Fibroblast of gingiva (primary cell): ENCODE data around the gene KCTD14.
A peak's percentile ranks its signal among the peaks of the same experiment; 100 is the strongest.
"Not testable (repeated sequence)": the region's sequence is repeated elsewhere in the genome, so short reads cannot be mapped to it uniquely, and the experiment has no call there.

Source experiments
- DNase-seq: peaks from one replicate; pipeline ENCODE4 v3.0.0-alpha.2; 2011; ENCODE audit warnings: low read depth

Gene KCTD14

GRCh38 chr11:78022397-78023396 is at the start of gene KCTD14:
TSS of gene KCTD14 (minus strand) at chr11:78023276. CDS start at chr11:78023249, 27 bp downstream.
- DNase-seq: no peak

- DNase-seq: no peak
These were observed 49.4 kb upstream of the KCTD14 start for GRCh38 chr11:78072455-78072854.

- no peak for DNase-seq
These were observed 48.6 kb upstream of the KCTD14 start for GRCh38 chr11:78071717-78072116.

DNA sequence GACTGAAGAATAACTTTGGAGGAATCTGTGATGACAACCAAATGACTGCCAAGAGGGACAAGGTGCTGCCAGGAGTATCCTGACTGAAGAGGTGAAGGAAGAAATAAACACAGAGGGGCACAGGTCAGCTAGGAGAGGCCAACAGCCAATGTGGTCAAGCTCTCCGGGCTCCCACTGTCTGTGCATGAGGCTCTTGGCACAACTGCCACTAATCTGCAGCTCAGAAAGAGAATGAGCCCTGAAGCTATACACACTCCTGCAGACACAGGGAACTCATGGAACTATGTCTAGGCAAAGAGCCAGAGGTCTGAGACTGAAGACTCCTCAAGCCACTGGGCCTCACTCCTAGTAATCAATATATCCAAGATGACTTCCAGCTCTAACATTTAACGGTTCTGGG is 47.5 kb upstream of the KCTD14 start:
- no peak for DNase-seq

DNA sequence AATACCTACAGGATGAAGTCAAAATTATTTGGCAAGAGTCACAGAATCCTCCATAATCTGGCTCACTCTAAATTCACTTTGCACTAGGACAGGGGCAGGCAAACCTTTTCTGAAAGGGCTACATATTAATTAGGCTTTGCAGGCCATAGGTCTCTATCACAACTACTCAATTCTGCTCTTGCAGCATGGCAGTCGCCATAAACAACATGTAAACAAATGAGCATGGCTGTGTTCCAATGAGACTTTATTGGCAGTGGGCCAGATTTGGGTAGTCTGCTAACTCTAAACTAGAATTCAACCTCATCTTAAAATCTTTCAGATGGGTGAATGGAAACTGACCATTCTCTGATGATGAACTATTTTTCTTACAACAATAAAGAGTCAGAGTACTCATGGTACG is 46.4 kb upstream of the KCTD14 start:
- peak; percentile 13 for DNase-seq

GRCh38 chr11:78067704-78068103 is 44.6 kb upstream of the KCTD14 start:
- DNase-seq: no peak

DNA sequence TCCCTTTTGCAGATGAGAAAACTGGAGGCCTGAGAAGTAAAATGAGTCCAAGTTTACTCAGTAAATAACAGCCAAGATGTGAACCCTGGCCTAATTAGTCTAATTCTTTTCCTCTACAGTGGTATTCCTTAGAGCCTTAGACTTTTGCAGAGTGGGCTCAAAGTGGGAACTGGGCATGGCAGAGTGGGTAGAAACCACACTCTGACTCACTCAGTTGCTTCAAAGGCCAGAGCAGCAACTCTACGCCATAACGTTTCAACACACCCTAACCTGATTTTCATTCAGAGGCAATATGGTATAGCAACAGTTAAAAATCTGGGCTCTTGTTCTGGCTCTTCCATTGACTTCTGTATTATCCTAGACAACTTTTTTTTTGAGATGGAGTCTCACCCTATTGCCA is 43.4 kb upstream of the KCTD14 start:
- DNase-seq: no peak

- no peak for DNase-seq
These were observed 42.1 kb upstream of the KCTD14 start for GRCh38 chr11:78065203-78065602.

GRCh38 chr11:78063440-78064181 is 40.5 kb upstream of the KCTD14 start, which contains the start of gene THRSP:
TSS of gene THRSP (plus strand) at chr11:78063861. CDS start at chr11:78063882, 21 bp downstream.
- peak; percentile 40 for DNase-seq

DNA sequence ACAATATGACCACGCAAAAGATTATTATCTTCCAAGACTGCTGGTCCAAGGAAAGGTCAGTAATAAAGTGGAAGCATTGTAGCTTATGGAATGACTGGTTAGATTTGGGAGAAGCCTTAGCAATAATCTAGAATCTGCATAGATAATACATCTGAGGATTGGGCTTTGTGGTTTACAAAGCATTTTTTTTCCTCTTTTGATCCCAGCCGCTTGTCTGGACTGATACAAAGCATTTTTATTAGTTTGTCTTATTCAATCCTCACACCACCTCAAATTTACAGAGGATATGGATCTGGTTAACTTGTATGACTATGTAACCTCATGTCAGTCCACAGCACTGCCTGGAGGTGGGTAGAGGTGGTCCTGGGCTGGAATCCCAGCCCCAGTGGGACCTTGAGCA is 39.6 kb upstream of the KCTD14 start:
- no peak for DNase-seq

DNA sequence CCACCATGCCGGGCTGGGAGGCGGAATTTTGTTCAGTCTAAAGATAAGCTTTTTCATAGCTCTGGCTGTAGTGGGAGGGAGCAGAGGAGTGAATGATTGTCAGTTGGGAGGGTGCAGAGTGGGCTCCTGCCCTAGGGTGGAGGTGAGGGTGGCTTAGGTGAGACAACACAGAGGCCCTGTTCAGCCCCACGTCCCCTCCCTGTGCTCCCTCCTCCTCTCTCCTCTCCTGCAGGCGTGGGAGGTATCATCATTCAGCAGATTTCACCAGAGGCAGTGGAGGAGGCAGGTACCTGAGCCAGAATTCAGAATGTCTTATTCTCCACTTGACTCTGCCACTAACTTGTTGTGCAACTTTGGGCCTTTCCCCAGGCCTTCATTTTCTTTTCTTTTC is 38.8 kb upstream of the KCTD14 start:
- no peak for DNase-seq

GRCh38 chr11:78061088-78061920 is 38.2 kb upstream of the KCTD14 start:
- DNase-seq: peak; percentile 52

GRCh38 chr11:78060533-78060932 is 37.5 kb upstream of the KCTD14 start:
- DNase-seq: no peak

DNA sequence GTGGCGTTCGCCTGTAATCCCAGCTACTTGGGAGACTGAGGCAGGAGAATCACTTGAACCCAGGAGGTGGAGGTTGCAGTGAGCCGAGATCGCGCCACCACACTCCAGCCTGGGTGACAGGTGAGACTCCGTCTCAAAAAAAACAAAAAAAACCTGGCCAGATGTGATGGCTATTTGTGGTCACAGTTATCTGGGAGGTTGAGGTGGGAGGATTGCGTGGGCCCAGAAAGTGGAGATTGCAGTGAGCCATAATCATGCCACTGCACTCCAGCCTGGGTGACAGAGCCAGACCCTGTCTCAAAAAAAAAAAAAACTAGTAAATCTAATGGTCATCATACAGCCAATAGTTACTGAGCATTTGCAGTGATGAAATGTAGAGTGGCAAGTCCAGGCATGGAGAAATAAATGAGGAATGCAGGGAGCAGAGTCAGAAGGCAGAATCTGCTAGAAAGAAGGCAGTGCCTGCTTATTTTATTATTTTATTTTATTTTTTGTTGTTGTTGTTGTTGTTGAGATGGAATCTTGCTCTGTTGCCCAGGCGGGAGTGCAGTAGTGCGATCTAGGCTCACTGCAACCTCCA is 36.8 kb upstream of the KCTD14 start:
- DNase-seq: not testable (repeated sequence)

GRCh38 chr11:78057462-78058055 is 34.5 kb upstream of the KCTD14 start:
- no peak for DNase-seq

DNA sequence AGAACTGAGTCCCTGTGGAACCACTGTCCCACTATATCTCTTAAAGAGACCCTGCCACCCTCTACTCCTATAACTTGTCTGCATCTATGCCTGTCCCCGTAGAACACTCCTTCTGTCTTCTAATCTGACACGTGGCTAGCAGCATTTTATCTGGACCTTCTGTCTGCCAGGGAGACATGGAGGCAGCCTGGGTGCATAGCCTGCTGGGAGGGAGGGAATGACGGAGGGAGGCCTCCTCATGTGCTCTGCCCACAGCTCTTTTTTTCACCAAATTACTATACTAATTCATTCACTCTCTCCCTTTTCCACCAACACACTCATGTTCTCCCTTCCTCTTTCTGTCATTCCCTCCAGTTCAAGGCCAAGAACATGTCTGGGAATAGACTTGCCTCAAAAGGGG is 33.0 kb upstream of the KCTD14 start:
- no peak for DNase-seq

DNA sequence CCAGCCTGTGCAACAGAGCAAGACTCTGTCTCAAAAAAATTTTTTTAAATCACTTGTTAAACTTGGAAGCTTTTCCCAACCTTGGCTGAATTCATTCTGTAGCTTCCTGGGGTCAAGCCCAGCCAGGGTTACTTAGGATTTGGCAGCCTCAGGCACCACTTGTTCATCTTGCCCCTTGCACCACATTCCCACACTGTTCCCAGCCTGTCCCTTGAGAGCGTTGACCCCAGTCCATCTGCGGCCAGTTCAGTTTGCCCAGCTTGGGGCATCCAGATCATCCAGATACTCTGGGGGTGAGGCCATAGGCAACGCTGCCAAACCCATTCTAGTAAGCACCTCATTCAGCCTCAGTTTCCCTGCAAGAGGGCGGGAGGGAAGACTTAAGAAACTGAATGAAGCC is 31.9 kb upstream of the KCTD14 start:
- DNase-seq: no peak

GRCh38 chr11:78050964-78051831 is 28.1 kb upstream of the KCTD14 start:
- DNase-seq: peak; percentile 52

- DNase-seq: no peak
These were observed 26.3 kb upstream of the KCTD14 start for GRCh38 chr11:78049348-78049747.

DNA sequence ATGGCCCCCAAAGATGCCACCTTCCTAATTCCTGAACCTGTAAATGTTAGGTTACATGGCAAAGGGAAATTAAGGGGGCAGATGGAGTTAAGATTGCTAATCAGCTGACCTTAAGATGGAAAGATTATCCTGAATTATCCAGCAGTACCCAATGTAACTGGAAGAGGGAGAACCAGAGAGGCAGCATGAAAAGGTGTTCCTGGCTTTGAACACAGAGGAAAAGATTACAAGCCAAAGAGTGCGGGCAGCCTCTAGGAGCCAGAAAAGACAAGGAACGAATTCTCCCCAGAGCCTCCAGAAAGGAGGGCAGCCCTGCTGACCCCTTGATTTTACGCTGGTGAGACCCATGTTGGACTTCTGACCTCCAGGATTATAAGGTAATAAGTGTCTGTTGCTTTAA is 25.5 kb upstream of the KCTD14 start:
- DNase-seq: no peak
